GM03348 (cell line): ENCODE results near the gene ADGRF1.
A peak's percentile ranks its signal among the peaks of the same experiment; 100 is the strongest.
"Not testable (repeated sequence)": the region's sequence is repeated elsewhere in the genome, so short reads cannot be mapped to it uniquely, and the experiment has no call there.

Experiments used
- DNase-seq: peaks from one replicate; pipeline ENCODE4 v3.0.0; 2012; ENCODE audit warnings: low spot score

The ADGRF1 gene

DNA sequence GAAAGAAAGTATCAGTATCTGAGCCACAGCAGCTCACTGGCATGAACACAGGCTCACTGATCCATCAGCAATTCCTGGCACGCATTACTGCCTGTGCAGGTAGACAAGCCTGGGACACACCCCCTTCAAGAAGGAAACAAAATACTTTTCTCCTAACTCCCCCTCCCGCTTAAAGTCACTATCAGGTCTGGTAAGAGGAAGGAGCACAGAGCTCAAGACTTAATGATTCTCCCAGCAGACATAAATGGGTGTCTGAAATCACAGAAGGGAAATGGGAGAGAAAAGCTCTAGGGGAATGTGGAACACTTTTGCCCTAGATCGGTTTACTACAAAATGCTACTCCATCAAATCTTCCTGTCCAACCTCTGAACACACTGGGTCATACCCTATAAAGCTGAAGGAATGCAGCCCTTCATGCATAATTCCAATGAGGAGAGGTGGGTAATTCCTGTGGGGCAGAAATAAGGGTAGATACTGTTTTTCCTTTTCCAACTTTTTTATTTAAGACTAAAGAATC lies at the start of gene ADGRF1:
Gene ADGRF1, minus strand, starts transcription at position 58 of the 517 bp plus-strand sequence. CDS start 13,271 bp downstream, outside the sequence.
- DNase-seq, result no peak

DNA sequence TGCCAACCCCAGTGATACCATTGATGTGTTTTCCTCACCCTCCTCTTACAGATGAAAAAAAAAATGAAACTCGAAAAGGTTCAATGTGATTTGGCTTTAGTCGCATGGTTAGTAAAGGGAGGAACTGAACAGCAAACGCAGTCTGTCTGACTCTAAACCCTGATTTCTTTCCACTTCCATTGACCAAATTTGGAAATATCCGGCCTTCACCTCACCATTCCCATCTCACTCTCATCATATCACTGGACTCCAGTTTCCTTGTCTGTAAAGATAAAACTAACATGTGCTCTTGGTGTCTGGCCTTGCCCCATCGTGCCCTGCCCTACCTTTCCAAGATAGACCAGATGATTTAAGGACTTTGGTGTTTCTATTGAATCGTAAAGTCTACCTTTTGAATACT lies 48.7 kb upstream of the ADGRF1 start:
- no peak for DNase-seq

DNA sequence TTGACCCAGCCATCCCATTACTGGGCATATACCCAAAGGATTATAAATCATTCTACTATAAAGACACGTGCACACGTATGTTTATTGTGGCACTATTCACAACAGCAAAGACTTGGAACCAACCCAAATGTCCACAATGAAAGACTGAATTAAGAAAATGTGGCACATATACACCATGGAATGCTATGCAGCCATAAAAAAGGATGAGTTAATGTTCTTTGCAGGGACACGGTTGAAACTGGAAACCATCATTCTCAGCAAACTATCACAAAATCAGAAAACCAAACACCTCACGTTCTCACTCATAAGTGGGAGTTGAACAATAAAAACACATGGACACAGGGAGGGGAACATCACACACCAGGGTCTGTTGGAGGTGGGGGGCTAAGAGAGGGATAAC lies 47.3 kb upstream of the ADGRF1 start:
- not testable (repeated sequence) for DNase-seq

DNA sequence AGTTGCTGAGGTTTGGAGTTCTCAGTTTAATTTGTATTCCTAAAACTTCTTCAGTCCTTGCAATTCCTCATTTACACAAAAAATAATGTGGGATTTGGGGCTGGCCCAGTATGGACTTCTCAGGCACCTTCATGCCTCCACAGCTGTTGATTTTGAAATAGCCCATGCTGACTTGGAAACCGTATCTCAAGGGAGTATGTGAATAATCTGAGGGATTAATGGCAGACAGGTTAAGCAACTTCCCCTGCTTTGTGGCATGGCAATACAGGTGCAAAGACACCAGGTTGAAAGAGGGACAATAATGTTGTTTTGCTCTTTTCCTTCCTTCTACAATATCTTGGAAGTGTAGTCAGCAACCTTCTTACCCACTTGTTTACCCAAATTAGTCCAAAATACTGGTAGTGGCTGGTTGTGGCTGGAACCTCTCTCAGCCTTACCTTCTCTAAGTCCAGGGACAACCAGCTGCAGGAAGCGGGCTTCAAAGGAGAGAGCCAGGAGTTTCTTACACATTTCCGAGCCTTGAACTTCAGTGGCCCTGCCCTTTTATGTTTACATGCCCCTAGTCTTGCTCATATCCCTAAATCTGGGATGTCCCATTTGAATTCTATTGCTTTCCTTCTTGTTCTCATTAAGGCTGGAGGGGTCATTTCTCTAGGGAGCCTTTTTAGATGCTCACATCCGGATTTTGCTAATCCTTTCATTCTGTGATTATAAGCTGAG lies 44.1 kb upstream of the ADGRF1 start:
- DNase-seq, result no peak

DNA sequence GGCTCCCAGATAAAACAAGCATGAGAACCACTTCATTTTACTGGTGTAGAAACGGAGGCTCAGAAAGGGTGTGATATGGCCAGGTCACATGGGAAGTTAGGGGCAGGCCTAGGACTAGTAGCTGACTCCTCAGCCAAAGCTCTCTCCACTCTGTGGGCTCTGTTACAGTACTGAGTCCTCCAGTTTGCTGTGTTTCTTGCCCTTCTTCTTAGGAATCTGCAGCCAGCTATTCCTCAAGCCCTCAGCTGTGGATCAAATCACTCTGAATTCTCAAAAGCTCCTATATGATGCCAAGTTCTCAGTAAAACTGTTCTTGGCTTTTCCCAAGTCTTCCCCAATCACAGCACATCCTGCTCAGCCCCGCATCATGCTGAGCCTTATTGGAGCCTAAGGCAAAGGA lies 42.5 kb upstream of the ADGRF1 start:
- DNase-seq, result no peak

DNA sequence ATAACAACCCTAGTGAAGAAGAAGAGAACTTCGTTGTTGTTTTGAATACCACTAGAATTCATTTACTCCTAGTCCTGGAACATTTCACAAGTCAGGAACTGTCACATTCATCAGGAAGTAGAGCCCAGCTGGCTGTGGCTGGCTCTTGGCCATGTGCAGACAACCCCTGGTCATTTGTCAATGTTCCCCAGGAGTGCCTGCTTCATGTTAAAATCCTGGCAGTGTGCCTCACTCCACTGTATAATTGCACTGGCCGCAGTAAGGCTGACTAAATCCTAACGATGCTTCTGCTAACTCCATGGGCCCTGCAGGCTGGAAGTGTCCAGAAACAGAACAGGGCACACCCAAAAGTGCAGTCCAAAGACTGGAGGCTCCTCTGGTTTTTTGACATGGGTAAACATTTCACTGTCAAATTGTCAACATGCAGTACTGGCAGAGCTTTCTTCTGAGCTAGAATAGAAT lies 41.5 kb upstream of the ADGRF1 start:
- DNase-seq, result peak; percentile 55

DNA sequence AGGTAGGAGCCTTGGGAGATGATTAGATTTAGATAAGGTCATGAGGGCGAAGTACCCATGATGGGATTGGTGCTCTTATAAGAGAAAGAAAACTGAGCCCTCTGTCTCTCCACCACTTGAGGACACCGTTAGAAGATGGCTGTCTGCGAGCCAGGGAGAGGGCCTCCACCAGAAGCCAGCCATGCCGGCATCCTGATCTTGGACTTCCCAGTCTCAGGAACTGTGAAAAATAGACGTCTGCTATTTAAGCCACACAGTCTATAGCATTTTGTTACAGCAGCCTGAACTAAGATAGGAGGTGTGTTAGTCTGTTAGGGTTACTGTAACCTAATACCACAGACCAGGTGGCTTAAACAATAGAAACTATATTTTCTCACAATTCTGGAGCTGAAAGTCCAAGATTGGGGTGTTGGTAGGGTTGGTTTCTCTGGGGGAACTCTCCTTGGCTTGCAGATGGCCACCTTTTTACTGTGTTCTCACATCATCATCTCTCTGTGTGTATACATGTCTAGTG lies 38.0 kb upstream of the ADGRF1 start:
- DNase-seq, result no peak

DNA sequence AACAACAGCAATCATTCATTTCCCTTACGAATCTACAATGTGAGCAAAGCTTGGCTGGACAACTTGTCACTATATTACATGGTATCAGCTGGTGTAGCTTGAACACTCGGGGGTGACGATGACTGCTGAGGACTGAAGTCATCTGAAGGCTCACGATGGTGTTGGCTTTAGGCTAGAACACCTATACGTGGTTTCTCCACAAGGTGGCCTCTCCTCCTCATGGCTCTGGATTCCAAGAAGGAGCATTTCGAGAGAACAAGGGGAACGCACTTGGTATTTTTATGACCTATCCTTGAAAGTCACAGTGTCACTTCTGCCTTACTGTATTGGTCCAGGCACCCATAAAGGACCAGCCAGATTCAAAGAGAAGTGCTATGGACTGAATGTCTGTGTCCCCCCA lies 37.5 kb upstream of the ADGRF1 start:
- no peak for DNase-seq

DNA sequence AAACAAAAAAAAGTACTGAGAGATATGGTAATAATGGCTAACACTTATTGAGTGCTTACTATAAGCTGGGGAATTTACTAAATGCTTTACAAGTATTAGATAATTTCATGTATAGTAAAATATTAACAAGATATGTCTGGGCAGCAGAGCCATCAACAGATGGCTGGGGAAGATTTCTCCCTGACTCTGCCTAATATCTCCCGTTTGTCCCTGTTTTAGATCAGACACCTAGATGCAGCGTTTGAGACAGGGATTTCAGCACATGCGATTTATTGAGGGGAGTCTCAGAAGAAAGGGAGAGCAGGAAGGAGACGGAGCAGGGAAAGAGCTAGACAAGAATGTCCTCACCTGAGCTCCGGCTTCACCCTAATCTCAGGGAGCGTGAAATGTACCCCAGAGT lies 36.9 kb upstream of the ADGRF1 start:
- no peak for DNase-seq

DNA sequence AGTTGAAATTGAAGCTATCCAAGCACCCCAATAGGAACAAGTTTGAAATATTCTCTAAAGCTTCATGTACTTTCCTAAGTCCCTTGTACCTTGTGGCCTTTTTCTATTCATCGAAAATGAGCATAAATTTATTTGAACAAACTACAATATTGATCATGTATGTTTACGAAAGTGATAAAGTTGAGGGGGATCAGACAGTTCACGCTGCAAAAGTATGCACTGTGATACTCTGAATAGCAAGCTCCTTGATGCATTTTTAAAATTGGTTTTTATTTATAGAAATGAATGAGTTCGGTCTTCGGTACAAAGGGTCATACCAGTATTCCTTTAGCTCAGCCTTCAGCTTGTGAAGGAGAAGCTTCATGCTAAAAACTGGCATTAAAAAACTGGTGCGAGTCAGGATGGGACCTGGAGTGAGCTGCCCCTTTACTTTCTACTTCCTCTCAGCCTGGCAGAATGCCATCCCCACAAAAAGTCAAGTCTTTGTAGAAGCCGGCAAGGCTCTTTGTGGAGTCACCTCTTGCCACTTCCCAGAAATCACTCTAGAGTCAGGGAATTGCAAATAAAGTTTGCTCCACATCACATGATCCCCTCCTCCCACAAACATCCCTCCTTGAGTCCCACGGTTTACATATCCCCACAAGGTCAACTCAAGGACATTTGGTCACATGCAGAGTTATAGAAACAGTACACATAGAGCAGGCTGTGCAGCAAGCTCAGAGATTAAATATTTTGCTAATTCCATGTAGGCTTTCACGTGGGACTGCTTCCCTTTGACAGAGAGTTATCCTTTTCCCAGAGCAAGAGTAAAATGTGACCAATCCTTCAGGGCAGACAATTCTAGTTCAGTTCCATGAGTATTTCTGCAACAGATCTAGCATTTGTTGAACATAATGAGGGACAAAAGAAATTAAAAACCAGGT lies 34.6 kb upstream of the ADGRF1 start:
- no peak for DNase-seq

DNA sequence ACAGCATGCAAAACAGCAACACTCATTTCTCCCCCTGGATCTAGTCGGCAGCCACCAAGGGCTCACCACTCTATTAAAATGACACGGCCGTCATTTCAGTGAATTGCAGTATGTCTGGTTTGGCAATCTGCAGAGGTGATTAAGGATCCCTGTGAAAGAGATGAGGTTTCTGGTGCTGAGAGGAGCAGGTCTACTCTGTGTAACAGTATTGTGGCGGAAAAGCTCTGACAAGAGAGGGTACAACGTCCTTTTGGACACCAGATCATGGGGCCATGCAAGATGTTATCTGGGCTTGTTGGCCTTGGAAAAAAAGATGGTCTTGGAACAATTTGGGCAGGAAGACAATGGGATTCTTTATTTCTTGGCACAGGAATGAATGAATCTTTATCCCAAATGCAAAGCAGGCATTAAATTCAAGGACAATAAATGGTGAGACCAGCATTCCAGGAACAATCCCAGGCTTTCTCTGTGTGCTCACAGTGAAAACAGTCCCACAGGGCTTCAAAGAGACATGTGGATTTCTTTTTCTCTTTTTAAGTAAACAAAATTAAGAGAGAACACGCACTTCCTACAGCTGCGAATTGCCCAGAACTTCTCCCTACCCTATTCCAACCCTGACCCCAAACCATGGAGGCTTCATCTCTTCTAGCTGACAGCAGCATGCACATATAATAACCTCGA lies 33.7 kb upstream of the ADGRF1 start:
- no peak for DNase-seq

DNA sequence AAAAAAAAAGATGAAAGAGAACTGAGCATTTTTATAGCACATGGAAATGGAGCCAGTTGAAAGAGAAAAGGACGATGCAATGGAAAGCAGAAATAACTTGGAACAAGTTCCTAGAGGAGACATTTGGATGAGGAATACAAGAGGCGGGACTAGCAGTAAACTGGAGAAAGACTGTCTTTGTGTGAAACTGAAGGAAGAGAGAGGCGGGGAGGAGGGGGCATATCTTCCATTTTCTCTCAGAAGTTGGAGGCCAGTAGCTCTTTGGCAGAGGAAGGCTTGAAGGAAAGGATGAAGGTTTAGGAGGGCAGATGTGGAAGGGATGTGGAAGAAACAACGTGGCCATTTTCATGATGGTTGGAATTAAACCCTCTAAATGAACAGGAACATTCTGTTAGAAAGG lies 33.0 kb upstream of the ADGRF1 start:
- no peak for DNase-seq

DNA sequence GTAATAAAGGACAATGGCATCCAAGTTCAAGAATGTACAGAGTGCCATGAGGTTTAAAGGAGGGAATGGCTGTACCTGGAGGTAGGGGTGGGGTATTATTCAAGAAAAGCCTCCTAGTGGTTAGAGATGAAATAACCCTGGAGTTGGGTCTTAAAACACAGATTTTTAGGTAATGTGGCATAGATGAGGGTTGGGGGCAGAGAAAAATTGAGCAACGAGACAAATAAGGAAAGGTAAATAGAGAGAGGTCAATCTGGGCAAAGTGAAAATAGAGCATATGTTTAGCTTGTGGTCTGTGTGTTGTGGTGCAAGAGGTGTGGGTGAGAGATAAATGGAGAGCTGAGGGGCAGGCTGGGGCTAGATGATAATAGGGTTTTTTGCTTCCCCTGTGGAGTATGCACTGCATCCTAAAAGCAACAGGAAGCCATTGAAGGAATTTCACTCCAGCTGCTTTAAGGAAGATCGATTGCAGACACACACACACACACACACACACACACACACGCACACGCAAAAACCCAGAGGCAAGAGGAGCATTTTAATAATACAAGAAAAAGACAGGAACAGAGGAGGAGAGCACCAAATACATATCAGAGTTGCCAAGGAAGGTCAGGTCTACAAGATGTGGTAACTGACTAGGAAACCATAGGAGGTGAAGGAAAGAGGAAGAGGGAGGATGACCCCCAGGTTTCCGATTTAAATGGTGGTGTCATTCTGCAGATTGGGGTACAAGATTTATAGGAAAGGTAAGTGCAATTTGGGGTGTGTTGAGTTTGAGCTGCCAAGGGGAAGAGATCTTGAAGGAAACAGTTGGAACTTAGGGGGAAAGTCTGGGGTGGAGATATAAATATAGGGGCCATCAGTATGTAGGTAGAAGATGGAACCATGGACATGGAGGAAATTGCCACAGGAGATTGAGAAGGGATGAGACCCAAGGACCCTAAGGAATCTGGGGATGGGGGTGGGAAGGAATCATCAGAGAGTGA lies 31.3 kb upstream of the ADGRF1 start:
- no peak for DNase-seq

DNA sequence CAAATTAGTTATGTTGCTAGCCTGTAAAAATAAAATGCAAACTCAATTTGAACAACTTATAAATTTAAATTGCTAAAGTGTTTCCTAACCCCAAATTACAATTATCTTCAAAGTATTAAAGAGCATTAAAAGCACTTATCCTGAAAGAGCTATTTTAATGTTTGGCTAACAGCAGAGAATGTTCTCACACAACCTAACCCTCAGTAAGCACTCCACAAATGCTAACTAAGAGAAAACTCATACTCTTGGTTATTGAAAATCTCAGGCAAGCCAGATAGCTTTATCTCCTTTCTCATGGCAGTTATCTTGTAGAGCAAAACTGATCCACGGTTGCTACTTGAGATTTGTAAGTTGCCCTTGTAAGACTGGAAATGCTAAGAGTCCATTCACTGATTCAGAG lies 30.5 kb upstream of the ADGRF1 start:
- no peak for DNase-seq

DNA sequence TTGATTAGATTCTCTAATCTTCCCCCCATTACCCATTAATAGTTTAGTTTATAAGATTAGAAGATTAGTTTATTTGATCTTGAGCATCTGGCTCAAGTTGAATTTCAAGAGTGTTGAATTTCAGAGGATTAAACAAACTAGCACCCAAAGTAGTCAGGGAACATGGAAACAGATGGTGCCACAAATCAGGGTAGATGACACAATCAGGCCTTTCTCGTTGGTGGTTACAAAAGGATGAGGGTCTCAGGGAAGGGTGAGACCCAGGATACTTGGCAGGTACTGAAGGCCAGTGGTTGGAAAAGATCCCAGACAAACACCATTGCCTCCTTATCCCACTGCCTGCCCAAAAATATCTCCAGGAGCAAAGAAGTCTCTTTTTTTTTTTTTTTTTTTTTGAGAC lies 29.5 kb upstream of the ADGRF1 start:
- DNase-seq, result no peak

DNA sequence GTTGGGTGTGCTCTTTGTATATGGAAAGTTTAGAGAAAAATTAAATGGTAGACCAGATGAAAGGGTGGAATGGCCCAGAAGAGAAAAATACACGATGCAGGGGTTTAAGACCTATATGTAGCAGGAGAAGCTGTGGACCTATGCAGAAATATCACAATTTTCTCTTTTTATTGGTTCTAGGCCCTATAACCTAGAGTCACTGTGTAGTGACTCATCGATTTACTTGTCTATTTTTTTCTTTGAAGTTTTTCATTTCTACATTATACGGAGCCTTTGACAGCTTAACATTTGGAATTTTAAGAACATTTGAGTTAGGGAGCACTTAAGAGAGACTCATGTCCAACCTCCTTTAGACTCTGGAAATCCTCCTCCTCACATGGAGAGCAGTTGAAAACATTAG lies 28.3 kb upstream of the ADGRF1 start:
- DNase-seq, result no peak

DNA sequence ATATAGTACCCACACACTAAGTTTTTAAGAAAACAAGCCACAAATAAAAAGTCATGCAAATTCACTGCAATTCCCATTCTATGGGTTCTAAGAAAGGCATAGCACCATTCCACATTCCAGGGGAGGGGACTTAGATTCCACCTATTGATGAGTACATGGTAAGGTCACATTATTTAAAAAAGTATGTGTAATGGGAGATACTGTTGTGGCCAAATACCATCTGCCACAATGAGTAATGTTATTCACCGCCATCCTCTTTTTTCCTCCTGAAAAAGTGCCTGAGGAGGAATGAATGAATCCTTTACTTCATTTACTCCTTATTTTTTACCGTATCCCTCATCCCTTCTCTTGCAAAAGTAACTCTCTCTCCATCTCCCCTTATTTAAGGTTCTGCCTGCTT lies 27.0 kb upstream of the ADGRF1 start:
- no peak for DNase-seq

DNA sequence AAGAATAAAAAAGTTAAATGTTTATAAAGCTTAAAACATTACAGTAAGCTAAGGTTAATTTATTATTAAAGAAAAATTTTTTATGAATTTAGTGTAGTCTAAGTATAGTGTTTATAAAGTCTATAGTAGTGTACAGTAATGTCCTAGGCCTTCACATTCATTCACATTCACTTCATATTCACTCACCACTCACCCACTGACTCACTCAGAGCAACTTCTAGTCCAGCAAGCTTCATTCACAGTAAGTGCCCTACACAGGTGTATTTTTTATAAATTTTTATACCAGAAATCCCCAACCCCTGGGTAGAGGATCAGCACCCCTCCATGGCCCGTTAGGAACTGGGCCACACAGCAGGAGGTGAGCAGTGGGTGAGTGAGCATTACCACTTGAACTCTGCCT lies 24.3 kb upstream of the ADGRF1 start:
- no peak for DNase-seq

DNA sequence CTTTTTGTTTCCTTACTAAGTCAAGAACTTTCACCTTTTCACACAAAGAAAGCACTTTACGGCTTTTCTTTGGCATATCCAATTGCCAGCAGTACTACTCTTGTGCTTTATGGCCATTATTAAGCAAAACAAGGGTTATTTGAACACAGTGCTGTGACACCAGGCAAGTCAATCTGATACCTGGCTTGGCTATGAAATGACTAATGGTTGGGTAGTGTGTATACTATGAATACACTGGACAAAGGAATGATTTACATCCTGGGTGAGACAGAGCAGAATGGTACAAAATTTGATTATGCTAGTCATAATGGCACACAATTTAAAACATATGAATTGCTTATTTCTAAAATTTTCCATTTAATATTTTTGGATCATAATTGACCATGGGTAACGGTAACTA lies 22.1 kb upstream of the ADGRF1 start:
- DNase-seq, result no peak

DNA sequence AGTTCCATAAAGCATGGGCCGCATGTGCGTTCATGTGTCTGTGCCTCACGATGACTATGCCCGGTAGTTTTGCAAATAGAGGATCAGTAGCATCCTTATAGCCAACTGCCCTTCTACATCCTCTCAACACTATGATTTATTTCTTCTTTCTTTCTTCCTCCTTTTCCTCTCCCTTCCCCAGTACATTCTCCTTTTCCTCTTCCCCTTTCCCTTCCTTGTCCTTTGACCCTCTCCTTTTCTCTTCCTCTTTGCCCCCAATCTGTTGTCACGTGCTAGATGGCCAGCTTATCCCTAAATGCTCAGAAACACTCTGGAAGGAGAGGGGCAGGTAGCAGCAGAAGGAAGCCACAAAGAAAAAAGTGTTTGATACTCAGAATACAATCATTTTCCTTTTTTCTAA lies 20.2 kb upstream of the ADGRF1 start:
- no peak for DNase-seq
